ENCODE measurements around the gene AGR2. TPM values are rescaled to one million over a fixed set of nuclear protein-coding genes. Genes with fewer than 3 reads are reported as not detected.

AGR2 gene
- total and polyA plus RNA-seq, 10 donors = 0.17 to 0.38 (median 0.28) TPM; not detected in 7

GRCh38 chr7:16849296-16850148, 44.7 kb upstream of the AGR2 start:
- Histone ChIP-seq H3K9me3 (no peaks in the 10 kb centered on the region), H3K27ac (no peak overlapping the region), H3K4me1 (peaks cover 0 to 18% (median 5%) of the 10 kb centered on the region in 6 donors), H3K36me3 (no peaks in the 10 kb centered on the region), H3K27me3 (replicated peaks in 1 of 7) (peaks cover 0 to 4% (median 0%) of the 10 kb centered on the region in 7 donors), H3K4me3 (no peak overlapping the region)
- WGBS, 5 donors = 75 to 91% (median 85%) methylated on average over 12 of the region's 12 CpGs
- TF ChIP-seq POLR2AphosphoS5 (IDR thresholded peaks at IDR 0.05) (no peak), POLR2A (IDR thresholded peaks at IDR 0.05) (no peak), CTCF (IDR thresholded peaks at IDR 0.05 in 8 of 11, conservative IDR thresholded peaks at IDR 0.05 in 3 of 11) (no peak)
- intact Hi-C loops (cut with DNase I; ENCODE audit: low total_unique reads) = no loop called here
- no peak for DNase-seq

- TF ChIP-seq CTCF (IDR thresholded peaks at IDR 0.05 in 8 of 11, conservative IDR thresholded peaks at IDR 0.05 in 3 of 11) = no peak
- no peak for TF ChIP-seq POLR2AphosphoS5 (IDR thresholded peaks at IDR 0.05)
- TF ChIP-seq POLR2A (IDR thresholded peaks at IDR 0.05) = no peak
- H3K36me3 ChIP-seq = no peaks in the 10 kb centered on the region
- H3K9me3 ChIP-seq = no peaks in the 10 kb centered on the region
- WGBS, 5 donors = 59 to 76% (median 68%) methylated on average over 6 of the region's 6 CpGs
- H3K27me3 ChIP-seq (replicated peaks in 1 of 7) = peaks cover 0 to 4% (median 0%) of the 10 kb centered on the region in 7 donors
- H3K4me3 ChIP-seq = no peak overlapping the region
- DNase-seq = no peak
- H3K27ac ChIP-seq = no peak overlapping the region
- H3K4me1 ChIP-seq = peaks cover 0 to 18% (median 5%) of the 10 kb centered on the region in 6 donors
- intact Hi-C loops (cut with DNase I; ENCODE audit: low total_unique reads) = no loop called here
Observed at GRCh38 chr7:16847381-16847860, 42.6 kb upstream of the AGR2 start.

DNA sequence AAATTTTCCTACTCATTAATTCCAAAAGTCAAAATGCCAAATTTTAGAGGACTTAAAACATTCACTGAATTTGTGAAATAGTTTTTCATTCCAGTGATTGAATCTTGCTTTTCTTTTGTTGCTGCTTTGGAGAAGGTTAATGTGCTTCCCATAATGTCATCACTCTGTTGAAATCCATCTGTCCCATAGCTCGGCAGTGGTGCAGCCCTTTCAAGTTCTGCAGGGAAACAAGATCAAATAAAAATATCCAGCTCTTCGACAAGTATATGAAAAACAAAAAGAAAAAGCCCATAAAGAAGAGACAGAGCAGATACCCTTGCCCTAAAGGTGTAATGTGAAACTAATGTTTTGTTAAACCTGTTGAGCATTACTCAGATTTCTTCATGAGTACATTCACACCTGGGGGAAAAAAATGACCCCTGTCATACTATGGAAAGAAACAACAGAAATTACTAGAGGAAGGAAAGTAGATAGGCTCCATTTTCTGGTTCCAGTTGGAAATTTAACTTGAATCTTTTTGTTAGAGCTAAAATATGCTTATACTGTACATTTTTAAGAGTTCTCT, 41.9 kb upstream of the AGR2 start:
- no peaks in the 10 kb centered on the region for H3K9me3 ChIP-seq
- no peak for DNase-seq
- no peaks in the 10 kb centered on the region for H3K36me3 ChIP-seq
- H3K27me3 ChIP-seq (replicated peaks in 1 of 7) = peaks cover 0 to 4% (median 0%) of the 10 kb centered on the region in 7 donors
- WGBS, 5 donors = 67 to 83% (median 70%) methylated on average over 2 of the region's 2 CpGs
- no peak for TF ChIP-seq POLR2AphosphoS5 (IDR thresholded peaks at IDR 0.05)
- no peak for TF ChIP-seq POLR2A (IDR thresholded peaks at IDR 0.05)
- no peak for TF ChIP-seq CTCF (IDR thresholded peaks at IDR 0.05 in 8 of 11, conservative IDR thresholded peaks at IDR 0.05 in 3 of 11)
- no peak overlapping the region for H3K4me3 ChIP-seq
- intact Hi-C loops (cut with DNase I; ENCODE audit: low total_unique reads) = no loop called here
- peaks cover 0 to 11% (median 2%) of the 10 kb centered on the region in 6 donors for H3K4me1 ChIP-seq
- H3K27ac ChIP-seq = no peak overlapping the region

- DNase-seq = no peak
- Histone ChIP-seq H3K4me1 (peaks cover 0 to 2% (median 0%) of the 10 kb centered on the region in 6 donors), H3K9me3 (no peaks in the 10 kb centered on the region), H3K27me3 (replicated peaks in 1 of 7) (no peaks in the 10 kb centered on the region), H3K4me3 (no peak overlapping the region), H3K27ac (no peak overlapping the region), H3K36me3 (no peaks in the 10 kb centered on the region)
- intact Hi-C loops (cut with DNase I; ENCODE audit: low total_unique reads) = no loop called here
- no peak for TF ChIP-seq POLR2AphosphoS5 (IDR thresholded peaks at IDR 0.05)
- no peak for TF ChIP-seq POLR2A (IDR thresholded peaks at IDR 0.05)
Observed at GRCh38 chr7:16845746-16846145, 40.9 kb upstream of the AGR2 start.

Measured in spleen (tissue), 11 donors.